Endodermal cell (in vitro differentiated cells): ENCODE results near the gene KIAA1671. TPM values are rescaled to one million over a fixed set of nuclear protein-coding genes. Genes with fewer than 3 reads are reported as not detected.

Experiments used
- DNase-seq: peaks from one replicate; pipeline ENCODE4 v3.0.0-alpha.2; 2017
- H3K27ac ChIP-seq: 2 replicates; pipeline ENCODE4 v1.5.1; 2013; ENCODE audit warnings: mild to moderate bottlenecking, low read depth, low read length, moderate library complexity
- H3K27me3 ChIP-seq: 2 replicates; pipeline ENCODE4 v1.6.1; 2013; ENCODE audit warnings: mild to moderate bottlenecking, low read length, moderate library complexity; ENCODE audit not compliant: insufficient read depth, control insufficient read depth, poor library complexity, severe bottlenecking
- H3K36me3 ChIP-seq: 2 replicates; pipeline ENCODE4 v1.7.0; 2013; ENCODE audit warnings: mild to moderate bottlenecking, low read length, moderate library complexity; ENCODE audit not compliant: control insufficient read depth, insufficient read depth
- H3K4me1 ChIP-seq: one replicate; pipeline ENCODE4 v1.7.0; 2013; ENCODE audit warnings: low read length; ENCODE audit not compliant: control insufficient read depth, insufficient read depth
- H3K4me3 ChIP-seq: 2 replicates; pipeline ENCODE4 v1.5.1; 2013; ENCODE audit warnings: mild to moderate bottlenecking, low read length, moderate library complexity
- H3K9ac ChIP-seq: 2 replicates; pipeline ENCODE4 v1.6.1; 2013; ENCODE audit warnings: mild to moderate bottlenecking, low read length, moderate library complexity; ENCODE audit not compliant: poor library complexity, severe bottlenecking; ENCODE audit errors: extremely low read depth
- H3K9me3 ChIP-seq: 2 replicates; pipeline ENCODE4 v1.6.1; 2013; ENCODE audit warnings: mild to moderate bottlenecking, low read length, moderate library complexity; ENCODE audit not compliant: control insufficient read depth
- H3K27ac Mint-ChIP-seq: 2 replicates; pipeline ENCODE4 v1.8.0; 2020; ENCODE audit warnings: mixed read lengths
- H3K27me3 Mint-ChIP-seq: 2 replicates; pipeline ENCODE4 v1.8.0; 2021; ENCODE audit warnings: mild to moderate bottlenecking, mixed read lengths; ENCODE audit not compliant: insufficient read depth
- H3K36me3 Mint-ChIP-seq: 2 replicates; pipeline ENCODE4 v1.8.0; 2020; ENCODE audit warnings: low read depth, mixed read lengths
- H3K4me1 Mint-ChIP-seq: 2 replicates; pipeline ENCODE4 v1.8.0; 2020; ENCODE audit warnings: mixed read lengths
- H3K4me3 Mint-ChIP-seq: 2 replicates; pipeline ENCODE4 v1.8.0; 2020; ENCODE audit warnings: mild to moderate bottlenecking, moderate library complexity, mixed read lengths
- H3K9me3 Mint-ChIP-seq: 2 replicates; pipeline ENCODE4 v1.8.0; 2020; ENCODE audit warnings: mild to moderate bottlenecking, mixed read lengths
- WGBS, 2 experiments: methylation state at CpG; one replicate each; pipeline versions ENCODE4 v1.1.5 to v1.1.7; 2013; ENCODE audit warnings: missing lambda C conversion rate in 2 of 2, mixed read lengths in 1 of 2; ENCODE audit not compliant: insufficient coverage in 1 of 2, insufficient read length in 1 of 2; 5-methylcytosine and 5-hydroxymethylcytosine counted together
- total RNA-seq, 2 donors: library from RNA; stranded (reverse); fragmentation: NEBNext Ultra II Directional in 1 of 2; extraction: Animal tissue kit (Norgen Biotek cat#: 25700) in 1 of 2; gene quantifications; 2 replicates in 1 of 2; 3 replicates in 1 of 2; pipeline ENCODE4 v1.2.1, GENCODE V29; 2021
- TF ChIP-seq, protein P1 (sequence below): fragments of 200-600 bp; sonication (generic); conservative IDR thresholded peaks from 2 replicates; pipeline ENCODE4 v1.5.0; 2021; ENCODE audit warnings: antibody characterized with exemption, mild to moderate bottlenecking

Gene KIAA1671
- total RNA-seq, 2 donors from 2014 or later: 38.8 to 43.7 TPM

DNA sequence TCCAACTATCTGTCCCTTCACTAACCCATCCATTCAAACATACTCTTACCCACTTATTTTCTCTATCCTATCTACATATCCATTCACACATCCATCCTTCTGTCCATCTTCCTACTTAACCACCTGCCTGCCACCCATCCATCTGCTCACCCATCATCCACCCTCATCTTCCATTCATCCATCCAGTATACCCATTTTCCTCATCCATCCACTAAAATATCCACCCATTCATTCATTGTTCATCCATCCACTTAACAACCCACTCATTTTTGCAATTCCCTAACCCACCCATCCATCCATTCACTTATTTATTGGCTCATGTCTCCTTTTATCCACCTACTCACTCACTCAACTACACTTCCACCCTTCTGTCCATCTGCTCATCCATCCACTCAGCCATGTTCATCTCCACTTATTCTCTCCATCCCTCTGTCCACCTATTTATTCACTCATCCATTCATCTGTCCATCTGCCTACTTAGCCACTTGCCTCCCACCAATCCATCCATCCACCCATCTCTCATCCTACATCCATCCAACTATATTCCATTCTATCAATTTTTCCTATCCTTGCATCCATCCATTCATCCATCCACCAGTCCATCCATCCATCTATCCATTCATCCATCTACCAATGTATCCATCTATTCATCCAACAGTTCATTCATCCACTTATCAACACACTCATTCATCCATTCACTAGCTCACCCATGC is 16.6 kb upstream of the KIAA1671 start:
- H3K36me3 ChIP-seq: no peaks in the 10 kb centered on the region
- no peak overlapping the region for H3K27ac Mint-ChIP-seq
- H3K4me1 ChIP-seq: no peaks in the 10 kb centered on the region
- H3K9me3 Mint-ChIP-seq: no peaks in the 10 kb centered on the region
- H3K9me3 ChIP-seq: no peaks in the 10 kb centered on the region
- DNase-seq: no peak
- H3K4me3 ChIP-seq: no peak overlapping the region
- TF ChIP-seq, protein P1, sequence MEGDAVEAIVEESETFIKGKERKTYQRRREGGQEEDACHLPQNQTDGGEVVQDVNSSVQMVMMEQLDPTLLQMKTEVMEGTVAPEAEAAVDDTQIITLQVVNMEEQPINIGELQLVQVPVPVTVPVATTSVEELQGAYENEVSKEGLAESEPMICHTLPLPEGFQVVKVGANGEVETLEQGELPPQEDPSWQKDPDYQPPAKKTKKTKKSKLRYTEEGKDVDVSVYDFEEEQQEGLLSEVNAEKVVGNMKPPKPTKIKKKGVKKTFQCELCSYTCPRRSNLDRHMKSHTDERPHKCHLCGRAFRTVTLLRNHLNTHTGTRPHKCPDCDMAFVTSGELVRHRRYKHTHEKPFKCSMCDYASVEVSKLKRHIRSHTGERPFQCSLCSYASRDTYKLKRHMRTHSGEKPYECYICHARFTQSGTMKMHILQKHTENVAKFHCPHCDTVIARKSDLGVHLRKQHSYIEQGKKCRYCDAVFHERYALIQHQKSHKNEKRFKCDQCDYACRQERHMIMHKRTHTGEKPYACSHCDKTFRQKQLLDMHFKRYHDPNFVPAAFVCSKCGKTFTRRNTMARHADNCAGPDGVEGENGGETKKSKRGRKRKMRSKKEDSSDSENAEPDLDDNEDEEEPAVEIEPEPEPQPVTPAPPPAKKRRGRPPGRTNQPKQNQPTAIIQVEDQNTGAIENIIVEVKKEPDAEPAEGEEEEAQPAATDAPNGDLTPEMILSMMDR: no peak
- no peak overlapping the region for H3K27ac ChIP-seq
- H3K27me3 ChIP-seq: no peaks in the 10 kb centered on the region
- H3K4me3 Mint-ChIP-seq: no peak overlapping the region
- no peaks in the 10 kb centered on the region for H3K36me3 Mint-ChIP-seq
- peaks cover 4% of the 10 kb centered on the region for H3K4me1 Mint-ChIP-seq
- no peaks in the 10 kb centered on the region for H3K27me3 Mint-ChIP-seq
- no peak overlapping the region for H3K9ac ChIP-seq

DNA sequence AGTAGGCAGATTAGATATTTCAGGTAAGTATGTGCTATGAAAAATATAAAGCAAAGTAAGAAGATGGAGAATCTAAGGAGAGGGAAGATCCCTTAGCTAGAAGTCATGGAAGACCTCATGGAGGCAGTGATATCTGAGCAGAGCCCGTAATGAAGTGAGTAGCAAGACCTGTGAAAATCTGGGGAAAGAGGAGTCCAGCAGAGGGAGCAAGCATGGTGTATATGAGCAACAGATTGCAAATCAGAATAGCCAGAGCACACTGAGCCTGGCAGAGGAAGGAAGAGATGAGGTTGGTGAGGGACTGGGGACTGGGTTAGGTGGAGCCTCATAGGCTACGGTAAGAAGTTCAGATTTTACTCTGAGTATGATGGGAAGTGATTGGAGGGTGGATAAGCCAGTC is 15.4 kb upstream of the KIAA1671 start:
- H3K36me3 Mint-ChIP-seq: no peaks in the 10 kb centered on the region
- WGBS, 2 experiments: 54 to 66% methylated on average over 2 of the region's 2 CpGs
- peak; percentile 72 for DNase-seq

DNA sequence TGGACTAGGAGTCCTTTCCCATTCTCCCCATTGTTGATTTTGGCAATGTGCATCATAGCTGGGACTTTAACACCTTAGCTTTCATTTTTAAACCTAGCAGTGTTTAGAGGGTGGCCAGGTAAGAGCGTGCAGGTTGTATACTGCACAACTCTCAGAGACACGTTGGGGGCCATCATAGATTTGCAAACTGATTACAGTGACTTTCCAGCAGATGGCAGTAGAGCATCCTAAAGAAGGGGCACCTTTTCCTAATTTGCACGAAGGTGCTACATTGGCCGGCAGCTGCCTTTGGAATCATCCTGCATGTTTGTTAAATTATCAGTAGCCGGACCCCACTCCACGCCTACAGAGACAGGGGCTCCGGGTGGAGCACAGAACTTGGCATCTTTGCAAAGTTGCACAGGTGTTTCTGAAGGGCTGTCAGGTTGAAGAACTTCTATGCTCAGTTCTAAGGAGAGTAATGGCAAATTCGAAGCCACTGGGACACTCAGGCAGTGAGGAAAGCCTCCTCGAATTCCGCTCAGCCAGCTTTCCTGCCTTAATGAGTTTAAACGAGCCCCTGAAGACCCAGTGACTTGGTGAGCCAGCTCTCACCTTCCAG is 13.7 kb upstream of the KIAA1671 start:
- no peak overlapping the region for H3K9ac ChIP-seq
- no peaks in the 10 kb centered on the region for H3K27me3 ChIP-seq
- Mint-ChIP-seq H3K27ac (no peak overlapping the region), H3K4me3 (no peak overlapping the region), H3K4me1 (peaks cover 4% of the 10 kb centered on the region), H3K9me3 (no peaks in the 10 kb centered on the region), H3K27me3 (no peaks in the 10 kb centered on the region), H3K36me3 (no peaks in the 10 kb centered on the region)
- 37 to 39% methylated on average over 10 to 11 of the region's 11 CpGs for WGBS, 2 experiments
- no peak overlapping the region for H3K4me3 ChIP-seq
- no peaks in the 10 kb centered on the region for H3K4me1 ChIP-seq
- no peak overlapping the region for H3K27ac ChIP-seq
- H3K9me3 ChIP-seq: no peaks in the 10 kb centered on the region
- TF ChIP-seq, protein P1: peak; percentile 86
- no peaks in the 10 kb centered on the region for H3K36me3 ChIP-seq
- DNase-seq: peak; percentile 77

More for the DNA sequence above, 15.4 kb upstream of the KIAA1671 start:
- H3K9me3 Mint-ChIP-seq: no peaks in the 10 kb centered on the region
- Histone ChIP-seq H3K9me3 (no peaks in the 10 kb centered on the region), H3K4me3 (no peak overlapping the region), H3K4me1 (no peaks in the 10 kb centered on the region), H3K36me3 (no peaks in the 10 kb centered on the region), H3K27me3 (no peaks in the 10 kb centered on the region), H3K9ac (no peak overlapping the region), H3K27ac (no peak overlapping the region)
- no peaks in the 10 kb centered on the region for H3K27me3 Mint-ChIP-seq
- peaks cover 4% of the 10 kb centered on the region for H3K4me1 Mint-ChIP-seq
- TF ChIP-seq, protein P1: peak; percentile 72
- no peak overlapping the region for H3K4me3 Mint-ChIP-seq
- no peak overlapping the region for H3K27ac Mint-ChIP-seq
